Measurements from ENCODE around the gene DNPH1.

DNA sequence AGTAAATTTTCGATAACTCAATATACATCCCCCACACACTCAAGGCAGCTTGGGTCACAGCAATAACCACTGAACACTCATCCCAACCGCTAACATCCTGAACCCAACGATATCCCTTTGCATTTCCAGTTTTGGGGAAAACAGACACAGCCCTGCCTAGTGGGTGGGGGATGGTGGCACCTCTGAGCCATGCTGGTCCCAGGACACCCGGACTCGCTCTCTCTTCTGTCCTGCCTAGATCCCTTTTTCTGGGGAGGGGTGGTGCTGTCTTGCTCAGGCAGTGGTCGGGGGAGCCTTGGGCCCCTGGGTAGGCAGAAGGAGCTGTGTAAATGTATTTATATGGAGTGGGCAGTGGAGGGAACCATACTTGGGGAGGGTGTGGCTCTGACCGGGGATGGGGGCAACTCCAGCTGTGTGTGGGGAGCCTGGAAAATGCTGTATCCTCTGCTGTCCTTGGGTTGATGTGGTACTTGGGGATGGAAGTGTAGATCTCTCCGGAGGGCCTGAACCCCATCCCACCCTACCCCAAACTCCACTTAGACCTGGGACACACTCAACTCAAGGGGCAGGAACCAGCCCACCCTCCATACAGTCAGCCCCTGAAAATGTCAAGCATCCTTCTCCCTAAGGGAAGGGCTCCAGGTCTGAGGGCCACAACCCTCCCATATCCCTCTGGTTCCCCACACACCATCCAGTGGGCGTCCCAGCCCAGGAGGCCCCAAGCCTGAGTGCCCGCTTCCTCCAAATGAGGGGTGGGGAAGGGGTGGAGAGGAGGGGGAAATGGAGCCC, 45.0 kb upstream of the DNPH1 start:
- no peak for TF ChIP-seq GATA2 (IDR thresholded peaks at IDR 0.05; ENCODE audit: low read depth, low read length)
- TF ChIP-seq GATA3 (IDR thresholded peaks at IDR 0.05; ENCODE audit: low read depth, low read length): no peak
